WERI-Rb-1 (cell line): Measurements from ENCODE around the gene ZNHIT2.
A peak's percentile ranks its signal among the peaks of the same experiment; 100 is the strongest.

ENCODE experiments used
- DNase-seq: peaks from one replicate; pipeline ENCODE4 v3.0.0-alpha.2; 2020
- H3K27ac ChIP-seq: fragments of 250-450 bp; sonication (Bioruptor Pico); 2 replicates; pipeline ENCODE4 v1.5.1; 2020; ENCODE audit warnings: mild to moderate bottlenecking, moderate library complexity
- H3K27me3 ChIP-seq: fragments of 250-450 bp; sonication (Bioruptor Pico); 2 replicates; pipeline ENCODE4 v1.5.1; 2021; ENCODE audit warnings: mild to moderate bottlenecking, low read depth, moderate library complexity; ENCODE audit not compliant: insufficient read depth, severe bottlenecking
- H3K36me3 ChIP-seq: fragments of 250-450 bp; sonication (Bioruptor Pico); 2 replicates; pipeline ENCODE4 v1.5.1; 2020; ENCODE audit warnings: mild to moderate bottlenecking, moderate library complexity
- H3K4me3 ChIP-seq: 2 replicates; pipeline ENCODE4 v1.5.1; 2011; ENCODE audit warnings: low read depth, mild to moderate bottlenecking, control low read depth, low read length
- H3K9me3 ChIP-seq: fragments of 250-450 bp; sonication (Bioruptor Pico); 2 replicates; pipeline ENCODE4 v1.5.1; 2021; ENCODE audit warnings: mild to moderate bottlenecking, moderate library complexity; ENCODE audit not compliant: severe bottlenecking
- TF ChIP-seq, protein P1 (sequence below): IDR thresholded peaks from 2 replicates; pipeline ENCODE4 v1.5.1; 2011; ENCODE audit warnings: low read depth, mild to moderate bottlenecking, control low read depth, inconsistent platforms, low read length

The ZNHIT2 gene

DNA sequence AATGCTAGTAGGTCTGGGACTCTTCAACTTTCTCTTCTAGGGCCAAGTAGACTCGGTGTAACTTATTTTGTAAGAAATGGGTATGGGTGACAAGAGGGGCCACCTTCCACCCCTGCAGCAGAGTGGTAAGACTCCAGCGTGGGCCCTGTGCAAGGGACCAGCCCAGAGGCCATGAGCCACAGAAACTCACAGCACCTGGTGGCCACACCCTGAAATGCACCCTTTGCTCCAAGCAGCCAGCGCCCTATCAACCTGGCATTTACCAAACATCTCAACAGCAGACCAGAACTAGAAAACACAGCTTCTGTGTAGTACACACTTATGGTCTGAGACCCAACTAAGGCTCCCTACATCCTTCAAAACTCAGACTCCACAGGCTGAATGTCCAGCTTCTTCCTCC lies 39.4 kb downstream of the ZNHIT2 start:
- peak overlapping the region; percentile 59 for H3K27ac ChIP-seq
- H3K27me3 ChIP-seq: no peaks in the 10 kb centered on the region
- TF ChIP-seq, protein P1, sequence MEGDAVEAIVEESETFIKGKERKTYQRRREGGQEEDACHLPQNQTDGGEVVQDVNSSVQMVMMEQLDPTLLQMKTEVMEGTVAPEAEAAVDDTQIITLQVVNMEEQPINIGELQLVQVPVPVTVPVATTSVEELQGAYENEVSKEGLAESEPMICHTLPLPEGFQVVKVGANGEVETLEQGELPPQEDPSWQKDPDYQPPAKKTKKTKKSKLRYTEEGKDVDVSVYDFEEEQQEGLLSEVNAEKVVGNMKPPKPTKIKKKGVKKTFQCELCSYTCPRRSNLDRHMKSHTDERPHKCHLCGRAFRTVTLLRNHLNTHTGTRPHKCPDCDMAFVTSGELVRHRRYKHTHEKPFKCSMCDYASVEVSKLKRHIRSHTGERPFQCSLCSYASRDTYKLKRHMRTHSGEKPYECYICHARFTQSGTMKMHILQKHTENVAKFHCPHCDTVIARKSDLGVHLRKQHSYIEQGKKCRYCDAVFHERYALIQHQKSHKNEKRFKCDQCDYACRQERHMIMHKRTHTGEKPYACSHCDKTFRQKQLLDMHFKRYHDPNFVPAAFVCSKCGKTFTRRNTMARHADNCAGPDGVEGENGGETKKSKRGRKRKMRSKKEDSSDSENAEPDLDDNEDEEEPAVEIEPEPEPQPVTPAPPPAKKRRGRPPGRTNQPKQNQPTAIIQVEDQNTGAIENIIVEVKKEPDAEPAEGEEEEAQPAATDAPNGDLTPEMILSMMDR: peak; percentile 90
- peak overlapping the region; percentile 12; the same call in 1 of the 2 replicates for H3K4me3 ChIP-seq
- H3K36me3 ChIP-seq: peaks cover 51% of the 10 kb centered on the region
- DNase-seq: peak; percentile 81
- H3K9me3 ChIP-seq: no peaks in the 10 kb centered on the region

DNA sequence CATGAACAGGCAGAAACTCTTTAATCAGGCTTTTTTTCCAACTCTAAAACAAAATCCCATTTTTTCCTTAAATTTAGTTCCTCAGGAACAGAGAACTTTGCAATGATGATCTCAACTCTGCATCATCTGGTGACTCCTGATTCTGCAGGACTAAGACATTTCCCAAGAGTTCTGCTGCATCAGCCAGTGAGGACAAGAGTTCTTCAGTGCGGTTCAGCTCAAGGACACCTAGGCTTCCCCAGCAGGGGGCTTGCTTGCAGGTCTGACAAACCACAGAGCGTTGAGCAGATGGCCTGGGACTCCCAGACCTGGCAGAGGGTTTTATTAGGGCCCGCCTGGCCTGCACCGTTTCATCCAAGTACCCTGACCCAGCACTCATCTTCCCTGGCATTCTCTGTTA lies 40.0 kb downstream of the ZNHIT2 start:
- peak; percentile 94 for DNase-seq
- TF ChIP-seq, protein P1: peak; percentile 71
- no peaks in the 10 kb centered on the region for H3K27me3 ChIP-seq
- H3K36me3 ChIP-seq: peaks cover 45% of the 10 kb centered on the region
- no peak overlapping the region for H3K4me3 ChIP-seq
- no peaks in the 10 kb centered on the region for H3K9me3 ChIP-seq
- H3K27ac ChIP-seq: peak overlapping the region; percentile 59

DNA sequence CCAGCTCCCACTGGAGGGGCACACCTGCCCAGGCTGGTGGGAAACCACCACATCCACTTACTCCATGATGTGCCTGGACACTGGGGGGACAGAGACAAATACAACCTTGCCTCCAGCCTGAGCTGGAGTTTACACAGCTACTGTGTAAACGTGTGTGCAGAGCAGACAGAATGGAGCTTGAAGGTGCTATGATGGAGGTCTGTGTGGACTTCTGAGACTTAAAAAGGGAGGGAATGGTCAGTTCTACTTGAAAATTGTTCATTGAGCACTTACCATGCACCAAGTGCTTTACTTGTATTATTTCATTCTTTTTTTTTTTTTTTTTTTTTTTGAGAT lies 44.9 kb downstream of the ZNHIT2 start:
- Histone ChIP-seq H3K4me3 (no peak overlapping the region), H3K9me3 (no peaks in the 10 kb centered on the region), H3K27me3 (no peaks in the 10 kb centered on the region), H3K36me3 (peaks cover 15% of the 10 kb centered on the region), H3K27ac (no peak overlapping the region)
- TF ChIP-seq, protein P1: no peak
- DNase-seq: no peak

DNA sequence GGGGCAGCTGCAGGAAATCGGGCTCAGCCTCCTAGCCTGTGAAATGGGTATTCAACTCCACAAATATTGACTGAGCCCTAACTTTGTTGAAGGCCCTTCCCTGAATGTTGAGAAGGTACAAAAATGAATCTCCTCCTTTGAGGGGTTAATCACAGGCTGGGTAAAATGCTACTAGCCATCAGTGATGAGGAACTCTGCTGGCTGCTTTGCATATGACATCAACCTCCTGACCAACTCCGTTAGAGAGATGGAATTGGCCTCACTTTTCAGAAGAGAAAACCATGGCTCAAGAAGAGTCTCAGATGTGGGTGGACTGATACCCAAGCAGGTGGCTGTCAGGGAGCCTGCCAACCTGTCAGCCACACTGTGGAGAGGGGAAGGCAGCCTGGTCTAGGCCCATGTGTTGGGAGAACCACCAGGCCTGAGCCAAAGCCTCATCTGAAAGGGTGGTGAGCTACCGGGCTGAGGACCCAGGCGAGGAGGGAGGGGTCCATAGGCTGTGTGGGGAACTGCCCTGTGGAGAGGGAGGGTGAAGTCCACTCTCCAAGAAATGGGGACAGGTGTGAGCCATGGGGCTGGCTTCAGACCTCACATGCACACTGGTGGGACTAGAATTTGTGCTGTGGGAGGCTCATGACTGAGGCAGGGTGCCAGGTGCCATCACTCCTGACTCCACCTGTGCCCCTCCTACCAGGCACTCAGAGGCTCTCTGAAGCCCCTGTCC lies 45.4 kb downstream of the ZNHIT2 start:
- Histone ChIP-seq H3K9me3 (no peaks in the 10 kb centered on the region), H3K4me3 (no peak overlapping the region), H3K27me3 (no peaks in the 10 kb centered on the region), H3K36me3 (peaks cover 13% of the 10 kb centered on the region), H3K27ac (no peak overlapping the region)
- no peak for DNase-seq
- TF ChIP-seq, protein P1: no peak

DNA sequence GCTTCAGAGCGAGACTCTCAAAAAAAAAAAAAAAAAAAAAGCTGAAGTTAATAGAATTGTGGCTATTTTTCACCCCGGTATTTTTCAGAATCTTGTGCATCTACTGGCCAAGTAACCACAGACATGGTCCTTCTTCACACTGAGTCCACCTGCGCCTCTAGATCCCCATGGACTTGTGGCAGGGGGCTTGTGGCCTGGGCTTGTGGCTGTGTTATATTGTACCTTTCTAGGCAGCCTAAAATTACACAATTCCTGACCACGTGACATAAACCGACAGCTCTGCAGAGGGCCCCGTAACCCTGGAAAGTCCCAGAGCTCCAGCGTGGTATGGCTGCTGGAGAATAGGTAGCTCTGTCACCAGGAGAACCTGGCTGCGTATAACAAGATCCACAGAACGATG lies 48.3 kb downstream of the ZNHIT2 start:
- Histone ChIP-seq H3K27ac (no peak overlapping the region), H3K4me3 (no peak overlapping the region), H3K36me3 (no peaks in the 10 kb centered on the region), H3K27me3 (no peaks in the 10 kb centered on the region), H3K9me3 (no peaks in the 10 kb centered on the region)
- no peak for DNase-seq
- TF ChIP-seq, protein P1: no peak

DNA sequence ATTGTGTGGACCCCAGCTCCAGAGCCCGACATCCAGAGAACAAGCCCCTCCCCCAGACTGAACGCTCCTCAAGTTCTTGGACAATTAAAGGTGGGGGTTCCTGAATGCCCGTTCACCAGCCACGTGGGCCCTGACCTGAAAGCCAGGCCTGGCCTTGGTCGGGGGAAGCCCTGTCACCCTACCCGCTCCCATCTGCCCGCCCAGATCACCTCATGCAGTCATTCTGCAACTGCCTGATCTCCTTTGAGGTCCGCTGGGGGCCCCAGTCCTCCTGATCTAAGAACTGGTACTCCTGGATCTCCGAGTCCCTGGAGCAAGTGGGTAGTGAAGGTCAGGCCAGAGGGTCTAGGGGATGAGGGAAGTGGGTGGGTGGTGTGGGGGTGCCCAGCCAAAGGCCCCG lies 50.1 kb downstream of the ZNHIT2 start:
- Histone ChIP-seq H3K27me3 (no peaks in the 10 kb centered on the region), H3K4me3 (no peak overlapping the region), H3K9me3 (no peaks in the 10 kb centered on the region), H3K27ac (peak overlapping the region; percentile 76), H3K36me3 (no peaks in the 10 kb centered on the region)
- TF ChIP-seq, protein P1: no peak
- DNase-seq: peak; percentile 46
